GM12878 (cell line): ENCODE measurements around the gene GSK3A. TPM values are rescaled to one million over a fixed set of nuclear protein-coding genes. Genes with fewer than 3 reads are reported as not detected.

ENCODE experiments used
- ATF7 ChIP-seq: fragments of 450-650 bp; IDR thresholded peaks from 2 replicates; pipeline ENCODE4 v1.6.1; 2016; ENCODE audit warnings: low read depth, mild to moderate bottlenecking
- BHLHE40 ChIP-seq, 2 experiments: fragments of 450-650 bp in 1 of 2; IDR thresholded peaks; 2 replicates each; pipeline ENCODE4 v1.6.1; 2011 to 2017; ENCODE audit warnings: low read depth in 2 of 2, borderline replicate concordance in 1 of 2, improper control_type of control experiment in 1 of 2, low read length in 1 of 2, mild to moderate bottlenecking in 1 of 2
- CHD4 ChIP-seq: fragments of 200-600 bp; sonication (generic); IDR thresholded peaks from 2 replicates; pipeline ENCODE4 v1.6.1; 2016; ENCODE audit warnings: mild to moderate bottlenecking
- E4F1 ChIP-seq: fragments of 450-650 bp; IDR thresholded peaks from 2 replicates; pipeline ENCODE4 v1.6.1; 2018; ENCODE audit warnings: borderline replicate concordance, mild to moderate bottlenecking; ENCODE audit not compliant: partially characterized antibody
- EGR1 ChIP-seq, 2 experiments: IDR thresholded peaks; 1 replicate in 1 of 2; 2 replicates in 1 of 2; pipeline ENCODE4 v1.6.1; 2011 to 2012; ENCODE audit warnings: low read depth in 2 of 2, low read length in 2 of 2, borderline replicate concordance in 1 of 2, mild to moderate bottlenecking in 1 of 2, moderate library complexity in 1 of 2
- LARP7 ChIP-seq: fragments of 450-650 bp; IDR thresholded peaks from 2 replicates; pipeline ENCODE4 v1.6.1; 2017; ENCODE audit warnings: mild to moderate bottlenecking
- NFYB ChIP-seq: IDR thresholded peaks from 2 replicates; pipeline ENCODE4 v1.6.1; 2011; ENCODE audit warnings: low read depth, mild to moderate bottlenecking, low read length, improper control_type of control experiment, moderate library complexity; ENCODE audit not compliant: insufficient read depth
- NKRF ChIP-seq: fragments of 450-650 bp; conservative IDR thresholded peaks from 2 replicates; pipeline ENCODE4 v1.6.1; 2017; ENCODE audit warnings: mild to moderate bottlenecking, moderate library complexity
- PBX3 ChIP-seq: IDR thresholded peaks from 2 replicates; pipeline ENCODE4 v1.6.1; 2011; ENCODE audit warnings: mild to moderate bottlenecking, low read depth, low read length, moderate library complexity; ENCODE audit not compliant: insufficient replicate concordance
- POLR2A ChIP-seq: IDR thresholded peaks from 2 replicates; pipeline ENCODE4 v1.6.1; 2011; ENCODE audit warnings: low read depth, mild to moderate bottlenecking, low read length
- POLR2AphosphoS2 ChIP-seq: IDR thresholded peaks from 2 replicates; pipeline ENCODE4 v1.6.1; 2011; ENCODE audit warnings: low read depth, mild to moderate bottlenecking, low read length, improper control_type of control experiment, moderate library complexity
- RBBP5 ChIP-seq: fragments of 200-600 bp; sonication (generic); conservative IDR thresholded peaks from 2 replicates; pipeline ENCODE4 v1.6.1; 2016
- SIX5 ChIP-seq: IDR thresholded peaks from 2 replicates; pipeline ENCODE4 v1.6.1; 2011; ENCODE audit warnings: mild to moderate bottlenecking, low read depth, low read length, moderate library complexity; ENCODE audit not compliant: severe bottlenecking
- SMAD1 ChIP-seq: fragments of 450-650 bp; IDR thresholded peaks from 2 replicates; pipeline ENCODE4 v1.6.1; 2018; ENCODE audit warnings: mild to moderate bottlenecking, low read depth; ENCODE audit not compliant: partially characterized antibody
- SMARCA5 ChIP-seq: fragments of 450-650 bp; IDR thresholded peaks from 2 replicates; pipeline ENCODE4 v1.6.1; 2017; ENCODE audit warnings: mild to moderate bottlenecking
- SMC3 ChIP-seq: IDR thresholded peaks from 2 replicates; pipeline ENCODE4 v1.6.1; 2011; ENCODE audit warnings: low read length, improper control_type of control experiment, borderline replicate concordance
- ZBED1 ChIP-seq: IDR thresholded peaks from 2 replicates; pipeline ENCODE4 v1.6.1; 2016; ENCODE audit warnings: borderline replicate concordance
- ZBTB4 ChIP-seq: fragments of 450-650 bp; formaldehyde crosslinking; IDR thresholded peaks from 2 replicates; pipeline ENCODE4 v1.4.0; 2022; ENCODE audit warnings: mild to moderate bottlenecking, moderate library complexity
- ZNF217 ChIP-seq: fragments of 450-650 bp; IDR thresholded peaks from 2 replicates; pipeline ENCODE4 v1.6.1; 2017; ENCODE audit warnings: antibody characterized with exemption, mild to moderate bottlenecking
- polyA plus RNA-seq, 11 experiments: library from polyadenylated mRNA; depleted of rRNA in 4 of 11; unstranded in 6 of 11; stranded (reverse) in 5 of 11; fragments of >200 nt; fragmentation: Nextera tagmentation in 4 of 11; fragmentation: Illumina TruSeq in 1 of 11; extraction: Ambion mirVana in 4 of 11; extraction: Trizol in 1 of 11; gene quantifications; 1 replicate in 1 of 11; 2 replicates in 10 of 11; pipeline versions ENCODE4 v1.2.1 to v1.2.3, GENCODE V29; 2011 to 2016; ENCODE audit warnings: inconsistent platforms in 2 of 11, missing spikeins in 2 of 11, low read depth in 1 of 11
- total RNA-seq, 4 experiments: library from RNA; depleted of rRNA in 3 of 4; stranded (reverse); fragments of >200 nt in 3 of 4; fragmentation: Illumina TruSeq in 1 of 4; extraction: Trizol in 1 of 4; gene quantifications; 2 replicates each; pipeline versions ENCODE4 v1.2.1 to v1.2.3, GENCODE V29; 2013 to 2021

GSK3A gene
- total and polyA plus RNA-seq, 10 of the 15 experiments (the other 5 are each of a cell fraction or from before 2014, with no cell fraction given), result 1.00 to 47.9 (median 15.2) TPM

GRCh38 chr19:42283188-42284065 lies 41.0 kb upstream of the GSK3A start (continued):
- TF ChIP-seq POLR2A (peak; percentile 68), ZBTB4 (no peak), NFYB (peak; percentile 76; the same call in 1 of the 2 replicates), EGR1 (IDR thresholded peaks at IDR 0.05; ENCODE audit: borderline replicate concordance in 1 of 2, low read depth in 2 of 2, low read length in 2 of 2) (peak in 1 of 2 experiments; percentile 70; a peak in 2 of 3 replicates), RBBP5 (no peak), POLR2AphosphoS2 (peak; percentile 61; the same call in 1 of the 2 replicates), SMARCA5 (peak; percentile 75), SMC3 (no peak), LARP7 (peak; percentile 89), ATF7 (peak; percentile 84), SMAD1 (peak; percentile 65), BHLHE40 (IDR thresholded peaks at IDR 0.05; ENCODE audit: borderline replicate concordance in 1 of 2, low read depth in 2 of 2, low read length in 1 of 2) (peak in 1 of 2 experiments; percentile 53; a peak in 2 of 4 replicates), E4F1 (peak; percentile 28), ZBED1 (peak; percentile 47; the same call in 1 of the 2 replicates), CHD4 (peak; percentile 48; the same call in 1 of the 2 replicates), PBX3 (peak; percentile 73), ZNF217 (peak; percentile 23; the same call in 1 of the 2 replicates), NKRF (peak; percentile 83), SIX5 (no peak)
